ENCODE results near the gene TTC7B. TPM values are rescaled to one million over a fixed set of nuclear protein-coding genes. Genes with fewer than 3 reads are reported as not detected.

The TTC7B gene
- total RNA-seq, 1 experiment from 2014 or later: 70.6 TPM

DNA sequence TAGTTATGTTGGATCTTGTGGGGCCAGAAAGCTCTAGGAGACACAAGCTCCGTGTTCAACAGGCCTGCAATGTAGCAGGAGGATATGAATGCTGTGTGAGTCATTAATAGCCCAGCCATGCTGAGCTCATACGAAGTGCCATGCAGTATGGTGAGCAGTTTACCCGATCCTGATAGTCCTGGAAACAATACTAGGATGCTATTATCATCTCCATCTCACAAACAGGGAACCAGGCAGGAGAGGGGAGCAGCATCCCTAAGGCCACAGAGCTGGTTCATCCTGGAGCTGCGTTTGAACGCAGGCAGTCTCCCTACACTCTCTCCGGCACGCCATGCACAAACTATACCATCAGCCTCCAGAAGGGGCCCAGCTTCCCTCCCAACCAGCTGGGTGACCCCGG, 20.5 kb downstream of the TTC7B start:
- H3K4me1 ChIP-seq (ENCODE audit: control insufficient read depth in 1 of 2, insufficient read depth in 2 of 2, low read length in 2 of 2): peaks cover 5 to 20% of the 10 kb centered on the region in 2 experiments; a peak in 2 of 4 replicates
- CTCF ChIA-PET: interaction anchor here (1.1 to 1.7 kb wide), 3 partner anchors 11 to 494 kb away, joined by 3 to 5 read pairs (median 4); no protein-coding TSS in a partner anchor
- H3K27ac ChIP-seq (ENCODE audit: low read depth, low read length): no peak overlapping the region
- no peak for TF ChIP-seq CBX3 (IDR thresholded peaks at IDR 0.05; ENCODE audit: low read depth)
- TF ChIP-seq FOSL1 (IDR thresholded peaks at IDR 0.05; ENCODE audit: low read depth): peak; percentile 70; the same call in 1 of the 2 replicates
- 0 out of 2 replicates have a peak, but pooled peaks have one; percentile 20 for TF ChIP-seq SP1 (IDR thresholded peaks at IDR 0.05; ENCODE audit: low read depth)
- no peaks in the 10 kb centered on the region for H4K20me1 ChIP-seq (ENCODE audit: insufficient read depth)
- DNase-seq (ENCODE audit: low read depth, low spot score) (peak; percentile 37), ATAC-seq (peak; percentile 85)
- H3K27me3 ChIP-seq (ENCODE audit: insufficient read depth, low read length): no peaks in the 10 kb centered on the region
- no peaks in the 10 kb centered on the region for H3K9me2 ChIP-seq (ENCODE audit: insufficient read depth)
- no TSS peak for BruUV-seq (replicated peaks)
- RAD21 ChIA-PET (ENCODE audit: low non-redundant PET in 1 of 2, low total read pairs in 2 of 2, uncharacterized antibody in 2 of 2, unreplicated experiment in 2 of 2): no interaction called here
- no peak overlapping the region for H3K4me3 ChIP-seq (replicated peaks in 1 of 2; ENCODE audit: low read depth in 1 of 2, low read length in 2 of 2)
- H3K36me3 ChIP-seq (ENCODE audit: control insufficient read depth in 1 of 2, insufficient read depth in 2 of 2, low read length in 2 of 2): no peaks in the 10 kb centered on the region
- peaks cover 5% of the 10 kb centered on the region for H3K79me2 ChIP-seq (ENCODE audit: insufficient read depth, low read length)
- no peak overlapping the region for H2AFZ ChIP-seq (ENCODE audit: low read depth, low read length, poor library complexity, severe bottlenecking)
- no peaks in the 10 kb centered on the region for H3K9me3 ChIP-seq (ENCODE audit: control insufficient read depth in 1 of 2, insufficient read depth in 1 of 2, low read depth in 1 of 2, low read length in 2 of 2)
- intact Hi-C loops (cut with micrococcal nuclease): no loop called here
- POLR2A ChIA-PET: interaction anchor here (1.8 kb wide), 1 partner anchor 13 kb away, joined by 5 read pairs; no protein-coding TSS in a partner anchor
- H3K4me2 ChIP-seq (ENCODE audit: low read length): peak overlapping the region; percentile 60
- H3K9ac ChIP-seq (ENCODE audit: low read length): peak overlapping the region; percentile 16; the same call in 1 of the 2 replicates

GRCh38 chr14:90791486-90791885, 24.7 kb downstream of the TTC7B start:
- ChIA-PET CTCF (no interaction called here), POLR2A (no interaction called here), RAD21 (ENCODE audit: low non-redundant PET in 1 of 2, low total read pairs in 2 of 2, uncharacterized antibody in 2 of 2, unreplicated experiment in 2 of 2) (no interaction called here)
- H3K79me2 ChIP-seq (ENCODE audit: insufficient read depth, low read length): peaks cover 5% of the 10 kb centered on the region
- DNase-seq (ENCODE audit: low read depth, low spot score): no peak
- H3K36me3 ChIP-seq (ENCODE audit: control insufficient read depth in 1 of 2, insufficient read depth in 2 of 2, low read length in 2 of 2): no peaks in the 10 kb centered on the region
- intact Hi-C loops (cut with micrococcal nuclease): no loop called here
- H3K9me2 ChIP-seq (ENCODE audit: insufficient read depth): no peaks in the 10 kb centered on the region
- TF ChIP-seq POLR2AphosphoS5 (IDR thresholded peaks at IDR 0.05; ENCODE audit: low read depth, low read length): no peak
- TF ChIP-seq ELF1 (IDR thresholded peaks at IDR 0.05; ENCODE audit: borderline replicate concordance, low read depth): no peak
- TF ChIP-seq, protein P1, sequence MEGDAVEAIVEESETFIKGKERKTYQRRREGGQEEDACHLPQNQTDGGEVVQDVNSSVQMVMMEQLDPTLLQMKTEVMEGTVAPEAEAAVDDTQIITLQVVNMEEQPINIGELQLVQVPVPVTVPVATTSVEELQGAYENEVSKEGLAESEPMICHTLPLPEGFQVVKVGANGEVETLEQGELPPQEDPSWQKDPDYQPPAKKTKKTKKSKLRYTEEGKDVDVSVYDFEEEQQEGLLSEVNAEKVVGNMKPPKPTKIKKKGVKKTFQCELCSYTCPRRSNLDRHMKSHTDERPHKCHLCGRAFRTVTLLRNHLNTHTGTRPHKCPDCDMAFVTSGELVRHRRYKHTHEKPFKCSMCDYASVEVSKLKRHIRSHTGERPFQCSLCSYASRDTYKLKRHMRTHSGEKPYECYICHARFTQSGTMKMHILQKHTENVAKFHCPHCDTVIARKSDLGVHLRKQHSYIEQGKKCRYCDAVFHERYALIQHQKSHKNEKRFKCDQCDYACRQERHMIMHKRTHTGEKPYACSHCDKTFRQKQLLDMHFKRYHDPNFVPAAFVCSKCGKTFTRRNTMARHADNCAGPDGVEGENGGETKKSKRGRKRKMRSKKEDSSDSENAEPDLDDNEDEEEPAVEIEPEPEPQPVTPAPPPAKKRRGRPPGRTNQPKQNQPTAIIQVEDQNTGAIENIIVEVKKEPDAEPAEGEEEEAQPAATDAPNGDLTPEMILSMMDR (IDR thresholded peaks at IDR 0.05 in 2 of 3, conservative IDR thresholded peaks at IDR 0.05 in 1 of 3; ENCODE audit: borderline replicate concordance in 1 of 3, insufficient read depth in 1 of 3, low read depth in 2 of 3, low read length in 2 of 3): no peak
- no peak for TF ChIP-seq ZNF274 (IDR thresholded peaks at IDR 0.05; ENCODE audit: low read depth, low read length)
- no peak for TF ChIP-seq POLR2A (IDR thresholded peaks at IDR 0.05; ENCODE audit: borderline replicate concordance, extremely low read depth, insufficient read depth, insufficient read length)
- TF ChIP-seq, protein P2, sequence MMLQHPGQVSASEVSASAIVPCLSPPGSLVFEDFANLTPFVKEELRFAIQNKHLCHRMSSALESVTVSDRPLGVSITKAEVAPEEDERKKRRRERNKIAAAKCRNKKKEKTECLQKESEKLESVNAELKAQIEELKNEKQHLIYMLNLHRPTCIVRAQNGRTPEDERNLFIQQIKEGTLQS (IDR thresholded peaks at IDR 0.05): no peak
- no peak for TF ChIP-seq TCF7L2 (IDR thresholded peaks at IDR 0.05; ENCODE audit: borderline replicate concordance, extremely low read depth, insufficient read depth, insufficient read length)
- TF ChIP-seq CBX3 (IDR thresholded peaks at IDR 0.05; ENCODE audit: low read depth): no peak
- TF ChIP-seq SRF (IDR thresholded peaks at IDR 0.05; ENCODE audit: low read depth): no peak
- no peaks in the 10 kb centered on the region for H3K9me3 ChIP-seq (ENCODE audit: control insufficient read depth in 1 of 2, insufficient read depth in 1 of 2, low read depth in 1 of 2, low read length in 2 of 2)
- no peak overlapping the region for H3K4me3 ChIP-seq (replicated peaks in 1 of 2; ENCODE audit: low read depth in 1 of 2, low read length in 2 of 2)
- H3K27ac ChIP-seq (ENCODE audit: low read depth, low read length): no peak overlapping the region
- H3K27me3 ChIP-seq (ENCODE audit: insufficient read depth, low read length): no peaks in the 10 kb centered on the region
- no peaks in the 10 kb centered on the region for H4K20me1 ChIP-seq (ENCODE audit: insufficient read depth)
- no peak overlapping the region for H3K9ac ChIP-seq (ENCODE audit: low read length)
- H3K4me2 ChIP-seq (ENCODE audit: low read length): no peak overlapping the region
- no TSS peak for BruUV-seq (replicated peaks)
- no peak for ATAC-seq
- H2AFZ ChIP-seq (ENCODE audit: low read depth, low read length, poor library complexity, severe bottlenecking): no peak overlapping the region
- H3K4me1 ChIP-seq (ENCODE audit: control insufficient read depth in 1 of 2, insufficient read depth in 2 of 2, low read length in 2 of 2): peaks cover 5 to 15% of the 10 kb centered on the region in 2 experiments; a peak in 2 of 4 replicates
